Activated CD8-positive, alpha-beta T cell treated with anti-CD3 and anti-CD28 coated beads for 36 hours (primary cell): ENCODE data around the gene NAA40. TPM values are rescaled to one million over a fixed set of nuclear protein-coding genes. Genes with fewer than 3 reads are reported as not detected.

ENCODE experiments used
- ATAC-seq: fragments of 200-7000 bp; cut with Tn5 transposase; one replicate; pipeline ENCODE4 v1.10.0; 2021; ENCODE audit warnings: mild to moderate bottlenecking, moderate library complexity
- CTCF ChIA-PET: fragments of 350-600 bp; sonication (Branson Sonifier 250); formaldehyde crosslinking; loops from one replicate; lab custom pipeline; 2021; ENCODE audit warnings: antibody characterized with exemption; lab: Charles Lee
- POLR2A ChIA-PET: fragments of 350-600 bp; sonication (Branson Sonifier 250); formaldehyde crosslinking; loops from one replicate; lab custom pipeline; 2021; ENCODE audit warnings: antibody characterized with exemption; lab: Charles Lee
- DNase-seq: peaks from one replicate; pipeline ENCODE4 v3.0.0-alpha.2; 2020
- H3K27ac Mint-ChIP-seq: one replicate; pipeline ENCODE4 v1.8.0; 2021; ENCODE audit warnings: mild to moderate bottlenecking, mixed read lengths
- H3K27me3 Mint-ChIP-seq: one replicate; pipeline ENCODE4 v1.8.0; 2021; ENCODE audit warnings: mixed read lengths
- H3K36me3 Mint-ChIP-seq: one replicate; pipeline ENCODE4 v1.8.0; 2021; ENCODE audit warnings: low read depth, mixed read lengths
- H3K4me1 Mint-ChIP-seq: one replicate; pipeline ENCODE4 v1.8.0; 2021; ENCODE audit warnings: low read depth, mixed read lengths
- H3K4me3 Mint-ChIP-seq: one replicate; pipeline ENCODE4 v1.8.0; 2021; ENCODE audit warnings: mild to moderate bottlenecking, moderate library complexity, mixed read lengths
- H3K9me3 Mint-ChIP-seq: one replicate; pipeline ENCODE4 v1.8.0; 2021; ENCODE audit warnings: mixed read lengths
- CTCF ChIP-seq: fragments of 200-600 bp; IDR thresholded peaks from one replicate; pipeline ENCODE4 v1.8.0; 2022; ENCODE audit warnings: antibody characterized with exemption, mild to moderate bottlenecking
- intact Hi-C: fragments of 100-400 bp; cut with micrococcal nuclease; formaldehyde crosslinking; loops from one replicate; pipeline ENCODE4 v1.10.0; 2022
- total RNA-seq, 2 experiments: library from RNA; stranded (reverse); gene quantifications; one replicate each; pipeline ENCODE4 v1.2.3, GENCODE V29; 2021

The NAA40 gene
- total RNA-seq = 10 to 100 TPM; 18.5 to 20.5 TPM

- Mint-ChIP-seq H3K9me3 (no peaks in the 10 kb centered on the region), H3K36me3 (no peaks in the 10 kb centered on the region), H3K4me3 (peak within 1 kb of the TSS; percentile 79), H3K27me3 (no peaks in the 10 kb centered on the region), H3K4me1 (peaks cover 24% of the 10 kb centered on the region), H3K27ac (peak within 1 kb of the TSS; percentile 83)
- ChIA-PET CTCF (no interaction called here), POLR2A (interaction anchor here (0.8 to 1.7 kb wide), 6 partner anchors 20 to 99 kb away, joined by 3 to 6 read pairs (median 4); partner anchors contain the start of gene RCOR2)
- intact Hi-C loops = no loop called here
- no peak for TF ChIP-seq CTCF
- ATAC-seq (peak; percentile 94), DNase-seq (peak; percentile 96)
Measured at GRCh38 chr11:63938479-63939396, at the start of gene NAA40. NAA40 (plus strand) TSS chr11:63939002; CDS start chr11:63939097, 95 bp downstream.

- ChIA-PET CTCF (interaction anchor here (1.4 to 5.1 kb wide), 3 partner anchors 19 to 52 kb away, joined by 3 to 23 read pairs (median 5); no protein-coding TSS in a partner anchor), POLR2A (interaction anchor here (1.1 to 1.2 kb wide), 2 partner anchors 19 to 38 kb away, joined by 4 read pairs; no protein-coding TSS in a partner anchor)
- Mint-ChIP-seq H3K4me3 (peak overlapping the region; percentile 86), H3K4me1 (peaks cover 67% of the 10 kb centered on the region), H3K9me3 (no peaks in the 10 kb centered on the region), H3K27me3 (no peaks in the 10 kb centered on the region), H3K36me3 (peaks cover 10% of the 10 kb centered on the region), H3K27ac (peak overlapping the region; percentile 93)
- ATAC-seq = no peak
- no peak for TF ChIP-seq CTCF
- intact Hi-C loops = no loop called here
- DNase-seq = no peak
Measured at GRCh38 chr11:63889344-63889743, 49.5 kb upstream of the NAA40 start.

DNA sequence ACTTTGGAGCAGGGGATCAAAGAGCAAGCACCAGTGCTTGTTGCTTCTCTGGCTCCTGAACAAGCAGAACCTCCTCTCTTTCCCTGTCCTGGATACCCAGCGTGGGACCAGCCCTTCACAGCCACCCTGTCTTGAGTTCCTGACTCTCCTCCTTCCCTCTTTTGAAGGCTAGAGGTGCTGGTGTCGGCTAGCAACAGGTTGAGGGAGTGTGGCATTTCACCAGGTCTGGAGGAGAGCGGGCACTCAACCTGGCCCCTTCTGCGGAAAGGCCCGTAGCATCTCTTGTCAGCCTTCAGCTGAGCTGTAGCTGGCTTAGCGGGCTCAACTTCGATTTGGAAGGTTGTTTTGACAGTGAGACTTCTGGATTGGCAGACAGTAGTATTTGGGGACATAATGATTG lies 48.4 kb upstream of the NAA40 start:
- TF ChIP-seq CTCF = no peak
- intact Hi-C loops = loop anchor here (10.0 kb wide), 1 partner anchor 46 kb away; no protein-coding TSS in a partner anchor
- H3K9me3 Mint-ChIP-seq = no peaks in the 10 kb centered on the region
- no peak overlapping the region for H3K4me3 Mint-ChIP-seq
- peaks cover 62% of the 10 kb centered on the region for H3K4me1 Mint-ChIP-seq
- H3K27ac Mint-ChIP-seq = no peak overlapping the region
- H3K27me3 Mint-ChIP-seq = no peaks in the 10 kb centered on the region
- ChIA-PET CTCF (interaction anchor here (1.6 to 5.1 kb wide), 2 partner anchors 11 to 53 kb away, joined by 3 to 23 read pairs; no protein-coding TSS in a partner anchor), POLR2A (interaction anchor here (1.2 kb wide), 2 partner anchors 40 to 47 kb away, joined by 4 read pairs; no protein-coding TSS in a partner anchor)
- H3K36me3 Mint-ChIP-seq = peaks cover 16% of the 10 kb centered on the region
- ATAC-seq = no peak
- DNase-seq = no peak

DNA sequence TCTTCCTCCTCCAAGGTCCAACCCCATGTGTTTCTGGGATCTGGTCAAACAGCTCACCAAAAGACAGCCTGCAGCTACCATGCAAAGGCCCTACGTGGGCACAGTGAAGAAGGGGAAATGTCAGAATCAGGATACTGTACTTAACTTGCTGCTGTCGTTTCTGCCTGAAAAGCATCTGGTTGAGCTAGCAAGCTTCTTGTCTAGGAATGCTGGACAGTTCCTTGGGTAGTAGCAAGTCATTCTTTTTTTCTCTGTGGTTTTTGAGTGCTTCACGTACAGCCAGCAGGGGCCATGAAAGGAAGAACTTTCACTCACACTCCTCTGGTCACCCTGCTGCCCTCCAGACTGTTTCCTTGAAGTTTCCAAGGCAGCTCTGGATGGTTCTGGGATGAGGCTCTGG lies 46.6 kb upstream of the NAA40 start:
- ChIA-PET CTCF (interaction anchor here (1.0 to 1.6 kb wide), 6 partner anchors 13 to 55 kb away, joined by 3 to 16 read pairs (median 4); no protein-coding TSS in a partner anchor), POLR2A (interaction anchor here (0.7 kb wide), 1 partner anchor 51 kb away, joined by 3 read pairs; no protein-coding TSS in a partner anchor)
- peaks cover 30% of the 10 kb centered on the region for H3K36me3 Mint-ChIP-seq
- DNase-seq (no peak), ATAC-seq (no peak)
- intact Hi-C loops = loop anchor here (10.0 kb wide), 1 partner anchor 47 kb away; no protein-coding TSS in a partner anchor
- peaks cover 61% of the 10 kb centered on the region for H3K4me1 Mint-ChIP-seq
- H3K27ac Mint-ChIP-seq = no peak overlapping the region
- no peak for TF ChIP-seq CTCF
- H3K9me3 Mint-ChIP-seq = no peaks in the 10 kb centered on the region
- no peak overlapping the region for H3K4me3 Mint-ChIP-seq
- no peaks in the 10 kb centered on the region for H3K27me3 Mint-ChIP-seq
